LNCAP (cell line): ENCODE data around the gene FZD2.

Experiments used
- CTCF ChIP-seq: fragments of 450-650 bp; IDR thresholded peaks from 2 replicates; pipeline ENCODE4 v1.5.1; 2017; ENCODE audit warnings: mild to moderate bottlenecking

The FZD2 gene

DNA sequence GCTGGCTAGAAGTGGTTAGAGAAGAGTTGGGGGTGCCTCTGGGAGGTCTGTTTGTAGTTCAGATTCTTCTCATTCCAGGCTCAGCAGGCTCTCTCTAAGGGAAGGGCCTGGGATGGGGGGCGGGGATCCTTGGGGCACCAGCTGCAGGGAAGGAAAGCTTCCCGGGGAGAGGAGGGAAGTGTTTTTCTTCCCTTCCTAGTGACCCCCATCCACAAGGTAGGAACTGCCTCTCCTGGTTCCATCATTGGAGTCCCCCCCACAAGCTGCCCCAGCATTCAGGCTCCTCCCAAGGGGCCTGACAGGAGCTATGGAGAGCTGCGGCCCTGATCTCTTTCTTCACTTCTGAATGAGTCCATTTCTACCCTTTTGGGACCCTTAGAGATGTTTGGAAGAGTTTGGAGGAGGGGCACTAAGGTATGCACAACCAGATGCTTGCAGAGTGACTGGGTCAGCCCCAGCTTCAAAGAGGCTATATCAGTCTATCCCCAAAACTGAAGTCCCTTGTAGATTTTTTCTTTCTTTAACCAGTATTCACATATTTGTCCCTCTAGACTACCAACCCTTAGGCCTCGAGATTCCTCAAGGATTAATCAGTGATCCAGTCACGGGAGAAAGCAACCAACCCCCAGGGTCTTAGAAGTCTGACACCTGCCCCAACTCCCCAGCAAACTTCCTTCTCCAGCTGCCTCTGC is 13.9 kb upstream of the FZD2 start:
- TF ChIP-seq CTCF: no peak

GRCh38 chr17:44543905-44544523 is 13.3 kb upstream of the FZD2 start:
- no peak for TF ChIP-seq CTCF

DNA sequence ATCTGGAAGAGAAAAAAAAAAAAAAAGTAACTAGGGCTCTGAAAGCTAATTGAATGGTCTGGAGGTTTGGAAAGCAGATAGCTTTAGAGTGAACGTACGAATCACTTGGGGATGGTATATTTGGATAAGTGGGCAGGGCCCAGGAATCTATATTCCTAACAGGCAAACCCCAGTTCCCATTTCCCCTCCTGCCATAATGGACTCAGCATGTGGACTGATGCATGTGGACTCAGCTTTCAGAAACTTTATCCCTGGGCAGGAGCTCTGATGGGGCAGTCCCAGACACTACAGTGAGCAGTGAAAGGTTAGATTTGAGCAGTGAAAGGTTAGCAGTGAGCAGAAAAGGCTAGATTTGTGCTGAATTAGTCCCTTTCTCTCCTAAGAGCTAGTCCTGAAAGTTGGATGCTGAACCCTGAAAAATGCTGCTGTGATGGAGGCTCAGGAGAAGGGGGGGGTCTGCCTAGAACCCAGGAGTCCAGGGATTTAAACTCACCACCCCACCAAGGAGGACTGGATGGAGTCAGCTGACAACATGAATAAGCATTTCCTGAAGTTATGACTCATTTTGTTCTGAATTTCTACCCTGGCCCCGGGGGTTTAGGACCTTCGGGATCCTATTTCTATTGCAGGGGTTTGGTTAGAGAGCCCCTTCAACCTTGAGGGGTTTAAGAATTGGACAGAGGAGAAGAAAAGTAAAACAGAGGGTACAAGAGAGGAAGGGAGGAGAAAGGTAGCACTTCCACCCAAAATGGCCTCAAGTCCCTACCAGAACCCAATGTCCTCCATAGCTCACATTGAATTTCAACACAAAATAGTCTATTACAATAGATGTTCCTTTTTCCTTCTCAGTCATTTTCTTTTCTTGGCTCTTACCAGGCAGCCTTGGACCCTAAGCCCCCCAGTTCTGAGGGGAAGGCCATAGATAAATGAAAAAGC is 10.3 kb upstream of the FZD2 start:
- no peak for TF ChIP-seq CTCF

DNA sequence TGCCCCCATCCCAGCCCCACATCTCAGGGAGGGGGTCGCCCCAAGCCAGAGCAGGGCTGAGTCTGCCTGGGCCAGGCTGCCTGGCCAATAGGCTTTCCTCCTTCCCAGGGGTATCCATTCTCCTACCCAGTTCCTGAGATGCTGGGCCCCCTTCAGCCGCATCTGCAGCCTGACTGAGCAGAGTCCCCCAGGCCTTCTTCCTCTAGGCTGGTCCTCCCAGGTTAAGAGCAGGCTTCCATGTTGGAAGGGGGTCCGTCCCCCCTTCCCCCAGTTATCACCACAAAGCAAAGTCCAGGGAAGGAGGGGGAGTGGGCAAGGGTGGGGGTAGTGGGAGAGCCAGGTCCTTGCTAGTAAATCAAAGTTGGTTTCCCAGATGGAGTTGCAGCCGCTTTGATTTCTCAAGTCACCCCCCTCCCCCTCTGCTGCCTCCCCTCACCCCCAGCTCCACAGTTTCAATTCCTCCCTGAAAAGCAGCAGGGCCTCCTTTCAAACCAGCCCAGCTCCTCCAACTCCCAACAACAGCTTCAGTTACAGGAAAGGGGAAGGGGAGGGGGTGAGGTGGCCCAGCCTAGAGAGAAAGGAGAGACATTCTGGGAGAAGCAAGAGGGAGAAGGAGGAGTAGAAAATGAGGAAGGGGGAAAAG is 9.5 kb upstream of the FZD2 start:
- no peak for TF ChIP-seq CTCF

GRCh38 chr17:44548376-44549230 is 8.7 kb upstream of the FZD2 start:
- TF ChIP-seq CTCF: no peak

GRCh38 chr17:44549686-44550085 is 7.6 kb upstream of the FZD2 start:
- TF ChIP-seq CTCF: no peak

DNA sequence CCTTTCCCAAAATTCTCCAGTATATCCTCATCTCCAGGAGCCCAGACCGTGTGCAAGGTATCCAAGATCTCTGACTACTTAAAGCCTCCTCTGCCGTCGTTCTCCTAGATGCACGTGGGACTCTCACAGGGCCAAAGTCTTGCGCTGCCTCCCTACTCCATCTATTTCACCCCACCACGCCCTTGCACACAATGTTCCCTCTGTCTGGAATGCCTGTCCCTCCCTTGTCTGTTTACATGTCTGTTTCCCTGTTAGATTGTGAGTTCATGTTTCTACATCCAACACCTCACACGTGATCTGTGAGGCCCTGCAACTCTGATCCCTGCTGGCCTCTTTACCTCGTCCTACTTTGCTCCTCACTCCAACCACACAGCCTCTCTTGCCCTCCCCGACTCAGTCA is 4.9 kb upstream of the FZD2 start:
- TF ChIP-seq CTCF: no peak
